Calu3 (cell line): Measurements from ENCODE around the gene CD300LB. TPM values are rescaled to one million over a fixed set of nuclear protein-coding genes. Genes with fewer than 3 reads are reported as not detected.

Experiments used
- BruUV-seq: library from RNA; stranded (reverse); fragments of 400-500 nt; replicated peaks from 2 replicates; lab custom pipeline; 2021; lab: Mats Ljungman, UMichigan
- CTCF ChIA-PET: fragments of 300-600 bp; sonication (Branson Sonifier 250); formaldehyde crosslinking; loops from one replicate; lab custom pipeline; 2022; ENCODE audit warnings: antibody characterized with exemption; lab: Charles Lee
- DNase-seq: peaks from one replicate; pipeline ENCODE4 v3.0.0; 2022
- H3K27ac Mint-ChIP-seq: one replicate; pipeline ENCODE4 v1.8.0; 2022; ENCODE audit warnings: mixed read lengths; ENCODE audit not compliant: unreplicated experiment
- H3K27me3 Mint-ChIP-seq: one replicate; pipeline ENCODE4 v1.8.0; 2022; ENCODE audit warnings: mixed read lengths; ENCODE audit not compliant: unreplicated experiment
- H3K36me3 Mint-ChIP-seq: one replicate; pipeline ENCODE4 v1.8.0; 2022; ENCODE audit warnings: mild to moderate bottlenecking, moderate library complexity, mixed read lengths; ENCODE audit not compliant: insufficient read depth, unreplicated experiment
- H3K4me1 Mint-ChIP-seq: one replicate; pipeline ENCODE4 v1.8.0; 2022; ENCODE audit warnings: mild to moderate bottlenecking, low read depth, mixed read lengths; ENCODE audit not compliant: unreplicated experiment
- H3K4me3 Mint-ChIP-seq: one replicate; pipeline ENCODE4 v1.8.0; 2022; ENCODE audit warnings: mild to moderate bottlenecking, low read depth, moderate library complexity, mixed read lengths; ENCODE audit not compliant: unreplicated experiment
- H3K9me3 Mint-ChIP-seq: one replicate; pipeline ENCODE4 v1.8.0; 2022; ENCODE audit warnings: low read depth, mixed read lengths; ENCODE audit not compliant: unreplicated experiment
- intact Hi-C: fragments of 100-400 bp; cut with micrococcal nuclease; formaldehyde crosslinking; loops from one replicate; pipeline ENCODE4 v1.10.0; 2022; ENCODE audit not compliant: unreplicated experiment
- total RNA-seq: library from RNA; stranded (reverse); gene quantifications from 2 replicates; pipeline ENCODE4 v1.2.3, GENCODE V29; 2022
- TF ChIP-seq, protein P1 (sequence below): fragments of 200-600 bp; IDR thresholded peaks from one replicate; pipeline ENCODE4 v1.8.0; 2022; ENCODE audit warnings: antibody characterized with exemption; ENCODE audit not compliant: unreplicated experiment

Gene CD300LB
- total RNA-seq, 1 experiment from 2014 or later, result not detected

DNA sequence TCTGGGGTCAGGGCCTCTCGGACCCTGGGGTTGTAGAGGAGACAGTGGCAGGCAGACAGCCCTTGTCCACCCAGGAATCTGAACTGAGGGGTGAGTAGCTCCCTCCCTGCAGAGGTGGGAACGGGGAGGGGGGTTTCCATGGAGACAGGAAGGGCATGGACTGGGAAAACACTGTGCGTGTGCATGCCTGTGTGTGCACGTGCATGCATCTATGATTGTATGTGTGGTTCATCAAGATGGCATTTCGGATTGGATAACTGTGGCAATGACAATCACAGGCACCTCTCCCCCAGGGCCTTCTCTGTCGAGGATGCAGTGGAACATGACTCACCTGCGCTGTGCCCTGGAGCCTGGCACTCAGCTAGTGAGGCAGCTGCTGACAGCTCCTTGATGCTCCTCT lies 20.8 kb upstream of the CD300LB start:
- H3K9me3 Mint-ChIP-seq, result no peaks in the 10 kb centered on the region
- no peaks in the 10 kb centered on the region for H3K4me1 Mint-ChIP-seq
- intact Hi-C loops, result no loop called here
- no peak for DNase-seq
- no peak overlapping the region for H3K27ac Mint-ChIP-seq
- CTCF ChIA-PET, result no interaction called here
- no peaks in the 10 kb centered on the region for H3K36me3 Mint-ChIP-seq
- no peak overlapping the region for H3K4me3 Mint-ChIP-seq
- H3K27me3 Mint-ChIP-seq, result peaks cover 95% of the 10 kb centered on the region
- no TSS peak for BruUV-seq
- TF ChIP-seq, protein P1, sequence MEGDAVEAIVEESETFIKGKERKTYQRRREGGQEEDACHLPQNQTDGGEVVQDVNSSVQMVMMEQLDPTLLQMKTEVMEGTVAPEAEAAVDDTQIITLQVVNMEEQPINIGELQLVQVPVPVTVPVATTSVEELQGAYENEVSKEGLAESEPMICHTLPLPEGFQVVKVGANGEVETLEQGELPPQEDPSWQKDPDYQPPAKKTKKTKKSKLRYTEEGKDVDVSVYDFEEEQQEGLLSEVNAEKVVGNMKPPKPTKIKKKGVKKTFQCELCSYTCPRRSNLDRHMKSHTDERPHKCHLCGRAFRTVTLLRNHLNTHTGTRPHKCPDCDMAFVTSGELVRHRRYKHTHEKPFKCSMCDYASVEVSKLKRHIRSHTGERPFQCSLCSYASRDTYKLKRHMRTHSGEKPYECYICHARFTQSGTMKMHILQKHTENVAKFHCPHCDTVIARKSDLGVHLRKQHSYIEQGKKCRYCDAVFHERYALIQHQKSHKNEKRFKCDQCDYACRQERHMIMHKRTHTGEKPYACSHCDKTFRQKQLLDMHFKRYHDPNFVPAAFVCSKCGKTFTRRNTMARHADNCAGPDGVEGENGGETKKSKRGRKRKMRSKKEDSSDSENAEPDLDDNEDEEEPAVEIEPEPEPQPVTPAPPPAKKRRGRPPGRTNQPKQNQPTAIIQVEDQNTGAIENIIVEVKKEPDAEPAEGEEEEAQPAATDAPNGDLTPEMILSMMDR, result no peak

- intact Hi-C loops, result no loop called here
- Mint-ChIP-seq H3K27me3 (peaks cover 92% of the 10 kb centered on the region), H3K36me3 (no peaks in the 10 kb centered on the region), H3K27ac (no peak overlapping the region), H3K4me3 (no peak overlapping the region), H3K4me1 (no peaks in the 10 kb centered on the region), H3K9me3 (no peaks in the 10 kb centered on the region)
- no peak for DNase-seq
- CTCF ChIA-PET, result no interaction called here
- no TSS peak for BruUV-seq
- TF ChIP-seq, protein P1, result no peak
Measured at GRCh38 chr17:74550602-74551001, 19.3 kb upstream of the CD300LB start.

GRCh38 chr17:74549343-74549742 lies 18.1 kb upstream of the CD300LB start:
- intact Hi-C loops, result no loop called here
- Mint-ChIP-seq H3K27ac (no peak overlapping the region), H3K36me3 (no peaks in the 10 kb centered on the region), H3K27me3 (peaks cover 96% of the 10 kb centered on the region), H3K4me1 (no peaks in the 10 kb centered on the region), H3K9me3 (no peaks in the 10 kb centered on the region), H3K4me3 (no peak overlapping the region)
- CTCF ChIA-PET, result no interaction called here
- no TSS peak for BruUV-seq
- TF ChIP-seq, protein P1, result no peak
- DNase-seq, result no peak

DNA sequence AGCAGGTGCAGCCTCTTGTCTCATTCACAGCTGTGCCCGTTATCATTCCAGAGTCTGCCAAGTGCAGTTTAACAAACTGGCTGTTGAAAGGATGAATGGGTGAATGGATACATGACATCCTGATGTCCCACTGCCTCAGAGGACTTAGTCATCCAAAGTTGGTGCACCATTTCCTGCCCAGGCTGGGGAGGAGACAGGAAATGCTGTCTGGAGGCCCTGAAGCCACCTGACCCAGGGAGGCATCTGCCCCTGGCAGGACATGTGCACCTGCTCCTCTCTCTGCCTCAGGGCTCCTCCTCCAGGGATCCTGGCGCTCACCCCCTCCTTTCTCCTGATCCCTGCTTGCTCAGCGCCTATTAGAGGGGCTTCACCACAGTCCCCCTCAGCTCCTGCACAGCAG lies 16.5 kb upstream of the CD300LB start:
- Mint-ChIP-seq H3K4me1 (no peaks in the 10 kb centered on the region), H3K27me3 (peaks cover 91% of the 10 kb centered on the region), H3K27ac (no peak overlapping the region), H3K4me3 (no peak overlapping the region), H3K9me3 (no peaks in the 10 kb centered on the region), H3K36me3 (no peaks in the 10 kb centered on the region)
- DNase-seq, result no peak
- intact Hi-C loops, result no loop called here
- BruUV-seq, result no TSS peak
- CTCF ChIA-PET, result no interaction called here
- TF ChIP-seq, protein P1, result no peak
